ENCODE results near the gene PPP2R2C.

PPP2R2C gene

GRCh38 chr4:6333301-6334202 lies 138.9 kb downstream of the PPP2R2C start:
- no peak for ATAC-seq
- H3K4me1 Mint-ChIP-seq, result peaks cover 13% of the 10 kb centered on the region
- H3K27ac Mint-ChIP-seq, result no peak overlapping the region
- no peaks in the 10 kb centered on the region for H3K36me3 Mint-ChIP-seq
- H3K9me3 Mint-ChIP-seq, result no peaks in the 10 kb centered on the region
- H3K4me3 Mint-ChIP-seq, result no peak overlapping the region
- H3K27me3 Mint-ChIP-seq, result peaks cover 66% of the 10 kb centered on the region

GRCh38 chr4:6332669-6333050 lies 139.8 kb downstream of the PPP2R2C start:
- no peak for ATAC-seq
- H3K27ac Mint-ChIP-seq, result no peak overlapping the region
- no peaks in the 10 kb centered on the region for H3K36me3 Mint-ChIP-seq
- H3K27me3 Mint-ChIP-seq, result peaks cover 66% of the 10 kb centered on the region
- no peak overlapping the region for H3K4me3 Mint-ChIP-seq
- peaks cover 4% of the 10 kb centered on the region for H3K4me1 Mint-ChIP-seq
- H3K9me3 Mint-ChIP-seq, result no peaks in the 10 kb centered on the region

DNA sequence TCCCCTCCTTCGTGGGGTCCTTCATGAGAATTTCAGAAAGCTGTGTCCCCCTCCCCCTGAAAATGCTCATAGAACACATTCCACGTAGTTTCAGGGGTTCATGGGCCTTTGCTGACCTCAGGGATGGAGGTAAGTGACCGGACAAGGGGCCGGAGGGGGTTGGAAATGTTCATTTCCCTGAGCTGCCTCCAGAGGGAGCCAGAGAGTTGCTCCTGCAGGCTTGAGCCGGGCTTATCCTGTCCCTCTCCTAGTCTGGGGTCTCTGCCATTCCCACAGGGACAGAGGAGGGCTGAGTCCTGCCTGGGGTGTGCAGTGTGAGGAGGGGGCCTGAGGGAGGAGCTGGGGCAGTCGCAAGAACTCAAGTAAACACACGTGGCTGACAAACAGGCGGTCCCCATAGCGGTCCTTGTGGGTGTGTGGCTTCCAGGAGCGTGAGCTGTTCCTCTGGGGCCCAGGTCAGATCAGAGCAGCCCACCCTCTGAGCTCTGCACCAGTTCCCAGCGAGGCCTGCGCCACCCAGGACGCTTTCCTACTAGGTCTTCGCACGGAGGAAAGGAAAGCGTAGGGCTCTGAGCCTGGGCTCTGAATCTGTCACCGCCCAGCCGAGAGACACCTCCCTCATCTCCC lies 140.3 kb downstream of the PPP2R2C start:
- Mint-ChIP-seq H3K4me3 (no peak overlapping the region), H3K9me3 (no peaks in the 10 kb centered on the region), H3K36me3 (no peaks in the 10 kb centered on the region), H3K4me1 (no peaks in the 10 kb centered on the region), H3K27me3 (peaks cover 66% of the 10 kb centered on the region), H3K27ac (no peak overlapping the region)
- ATAC-seq, result no peak

GRCh38 chr4:6331468-6331867 lies 140.9 kb downstream of the PPP2R2C start:
- H3K36me3 Mint-ChIP-seq, result no peaks in the 10 kb centered on the region
- peaks cover 68% of the 10 kb centered on the region for H3K27me3 Mint-ChIP-seq

DNA sequence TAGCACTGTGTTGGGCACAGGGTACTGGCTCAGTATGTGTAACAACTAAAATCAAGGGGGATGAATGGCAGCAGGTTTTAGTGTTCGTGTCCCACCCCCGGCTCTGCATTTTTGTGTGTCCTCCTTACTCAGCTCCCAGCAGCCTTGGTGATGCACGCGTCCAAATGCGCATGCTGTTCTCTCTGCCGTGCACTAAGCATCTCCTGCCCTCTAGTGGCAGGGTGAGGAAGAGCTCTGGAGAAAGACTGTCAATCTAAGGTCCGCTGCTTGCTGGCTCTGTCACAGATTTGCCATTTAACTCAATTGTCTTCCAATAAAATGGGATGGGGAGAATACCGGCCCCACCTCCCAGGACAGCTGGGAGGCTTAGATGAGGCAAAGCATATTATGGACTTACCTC lies 141.4 kb downstream of the PPP2R2C start:
- ATAC-seq, result no peak
- Mint-ChIP-seq H3K27ac (no peak overlapping the region), H3K36me3 (no peaks in the 10 kb centered on the region), H3K4me3 (no peak overlapping the region), H3K4me1 (no peaks in the 10 kb centered on the region), H3K27me3 (peaks cover 73% of the 10 kb centered on the region), H3K9me3 (peaks cover 1% of the 10 kb centered on the region)

More at GRCh38 chr4:6331468-6331867, 140.9 kb downstream of the PPP2R2C start:
- no peak overlapping the region for H3K27ac Mint-ChIP-seq
- no peaks in the 10 kb centered on the region for H3K4me1 Mint-ChIP-seq
- H3K4me3 Mint-ChIP-seq, result no peak overlapping the region
- no peaks in the 10 kb centered on the region for H3K9me3 Mint-ChIP-seq
- no peak for ATAC-seq

DNA sequence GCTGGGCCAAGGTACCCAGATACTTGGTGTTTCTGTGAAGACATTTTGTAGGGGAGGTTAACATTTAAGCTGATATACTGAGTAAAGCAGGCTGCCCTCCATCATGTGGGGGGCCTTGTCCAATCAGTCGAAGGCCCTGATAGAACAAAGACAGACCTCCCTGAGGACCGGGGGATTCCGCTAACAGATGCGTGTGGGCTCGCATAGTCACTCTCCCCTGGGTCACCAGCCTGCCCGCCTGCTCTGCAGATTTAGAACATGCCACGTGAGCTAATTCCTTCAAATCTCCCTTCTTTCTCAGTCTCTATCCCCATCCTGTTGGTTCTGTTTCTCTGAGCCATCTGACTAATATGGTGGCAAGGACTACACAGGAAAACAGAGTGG lies 142.0 kb downstream of the PPP2R2C start:
- H3K27me3 Mint-ChIP-seq, result peaks cover 74% of the 10 kb centered on the region
- no peaks in the 10 kb centered on the region for H3K36me3 Mint-ChIP-seq
- H3K4me3 Mint-ChIP-seq, result no peak overlapping the region
- ATAC-seq, result no peak
- H3K9me3 Mint-ChIP-seq, result peaks cover 3% of the 10 kb centered on the region
- H3K27ac Mint-ChIP-seq, result no peak overlapping the region
- H3K4me1 Mint-ChIP-seq, result no peaks in the 10 kb centered on the region

- ATAC-seq, result no peak
- H3K27ac Mint-ChIP-seq, result no peak overlapping the region
- H3K9me3 Mint-ChIP-seq, result peaks cover 3% of the 10 kb centered on the region
- H3K4me1 Mint-ChIP-seq, result no peaks in the 10 kb centered on the region
- H3K36me3 Mint-ChIP-seq, result no peaks in the 10 kb centered on the region
- H3K4me3 Mint-ChIP-seq, result no peak overlapping the region
- H3K27me3 Mint-ChIP-seq, result peaks cover 74% of the 10 kb centered on the region
Measured at GRCh38 chr4:6329478-6330383, 142.7 kb downstream of the PPP2R2C start.

DNA sequence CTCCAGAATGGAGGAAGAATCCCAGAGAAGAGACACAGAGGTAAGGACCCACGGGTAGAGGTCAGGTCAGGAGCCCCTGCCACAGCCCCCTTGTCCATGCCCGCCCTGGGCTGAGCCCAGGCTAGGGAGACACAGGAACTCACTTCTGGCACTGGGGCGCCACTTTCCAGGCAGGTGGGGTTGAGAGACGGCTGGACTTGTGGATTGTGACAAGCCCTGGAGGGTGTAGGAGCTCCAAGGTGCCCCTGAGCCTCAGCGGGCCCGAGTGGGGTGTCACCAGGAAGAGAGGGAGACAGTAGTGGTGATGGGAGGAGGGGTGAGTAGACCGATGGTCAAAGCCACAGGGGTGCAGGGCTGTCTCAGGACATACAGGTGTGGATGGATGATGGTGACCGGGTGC lies 143.9 kb downstream of the PPP2R2C start:
- no peaks in the 10 kb centered on the region for H3K36me3 Mint-ChIP-seq
- peaks cover 3% of the 10 kb centered on the region for H3K9me3 Mint-ChIP-seq
- no peak overlapping the region for H3K27ac Mint-ChIP-seq
- H3K4me1 Mint-ChIP-seq, result no peaks in the 10 kb centered on the region
- no peak for ATAC-seq
- peaks cover 76% of the 10 kb centered on the region for H3K27me3 Mint-ChIP-seq
- H3K4me3 Mint-ChIP-seq, result no peak overlapping the region

- H3K4me1 Mint-ChIP-seq, result no peaks in the 10 kb centered on the region
- H3K36me3 Mint-ChIP-seq, result no peaks in the 10 kb centered on the region
- no peak overlapping the region for H3K4me3 Mint-ChIP-seq
- no peak overlapping the region for H3K27ac Mint-ChIP-seq
- peaks cover 3% of the 10 kb centered on the region for H3K9me3 Mint-ChIP-seq
- peak; percentile 72 for ATAC-seq
- peaks cover 76% of the 10 kb centered on the region for H3K27me3 Mint-ChIP-seq
Measured at GRCh38 chr4:6327220-6327917, 145.0 kb downstream of the PPP2R2C start.

GRCh38 chr4:6326312-6327060 lies 145.9 kb downstream of the PPP2R2C start:
- H3K27me3 Mint-ChIP-seq, result peaks cover 84% of the 10 kb centered on the region
- no peaks in the 10 kb centered on the region for H3K36me3 Mint-ChIP-seq
- H3K27ac Mint-ChIP-seq, result no peak overlapping the region
- peaks cover 3% of the 10 kb centered on the region for H3K9me3 Mint-ChIP-seq
- H3K4me3 Mint-ChIP-seq, result no peak overlapping the region
- ATAC-seq, result no peak
- H3K4me1 Mint-ChIP-seq, result no peaks in the 10 kb centered on the region

DNA sequence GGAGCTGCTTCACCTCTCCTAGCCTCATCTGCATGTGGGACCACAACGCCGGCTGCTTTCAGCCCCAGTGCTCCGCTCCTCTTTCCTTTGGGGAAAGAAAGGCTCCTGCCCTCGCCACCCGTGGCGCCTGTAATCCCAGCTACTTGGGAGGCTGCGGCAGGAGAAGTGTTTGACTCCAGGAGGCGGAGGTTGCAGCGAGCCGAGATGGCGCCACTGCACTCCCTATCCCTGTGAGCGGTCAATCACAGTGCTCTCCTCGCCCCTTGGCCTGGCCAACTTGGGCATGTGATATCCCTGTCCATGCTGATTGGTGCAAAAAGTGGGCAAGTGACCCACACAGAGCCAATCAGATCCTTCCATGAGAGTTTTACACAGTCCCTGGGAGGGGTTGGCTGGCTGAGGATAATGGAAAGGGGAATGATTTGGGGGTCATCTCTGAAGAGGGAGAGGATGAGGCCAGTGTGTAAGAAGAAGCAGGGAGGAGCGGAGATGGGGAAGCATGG lies 146.6 kb downstream of the PPP2R2C start:
- peaks cover 3% of the 10 kb centered on the region for H3K9me3 Mint-ChIP-seq
- H3K36me3 Mint-ChIP-seq, result no peaks in the 10 kb centered on the region
- no peak for ATAC-seq
- H3K4me1 Mint-ChIP-seq, result no peaks in the 10 kb centered on the region
- H3K27me3 Mint-ChIP-seq, result peaks cover 83% of the 10 kb centered on the region
- H3K4me3 Mint-ChIP-seq, result no peak overlapping the region
- no peak overlapping the region for H3K27ac Mint-ChIP-seq

DNA sequence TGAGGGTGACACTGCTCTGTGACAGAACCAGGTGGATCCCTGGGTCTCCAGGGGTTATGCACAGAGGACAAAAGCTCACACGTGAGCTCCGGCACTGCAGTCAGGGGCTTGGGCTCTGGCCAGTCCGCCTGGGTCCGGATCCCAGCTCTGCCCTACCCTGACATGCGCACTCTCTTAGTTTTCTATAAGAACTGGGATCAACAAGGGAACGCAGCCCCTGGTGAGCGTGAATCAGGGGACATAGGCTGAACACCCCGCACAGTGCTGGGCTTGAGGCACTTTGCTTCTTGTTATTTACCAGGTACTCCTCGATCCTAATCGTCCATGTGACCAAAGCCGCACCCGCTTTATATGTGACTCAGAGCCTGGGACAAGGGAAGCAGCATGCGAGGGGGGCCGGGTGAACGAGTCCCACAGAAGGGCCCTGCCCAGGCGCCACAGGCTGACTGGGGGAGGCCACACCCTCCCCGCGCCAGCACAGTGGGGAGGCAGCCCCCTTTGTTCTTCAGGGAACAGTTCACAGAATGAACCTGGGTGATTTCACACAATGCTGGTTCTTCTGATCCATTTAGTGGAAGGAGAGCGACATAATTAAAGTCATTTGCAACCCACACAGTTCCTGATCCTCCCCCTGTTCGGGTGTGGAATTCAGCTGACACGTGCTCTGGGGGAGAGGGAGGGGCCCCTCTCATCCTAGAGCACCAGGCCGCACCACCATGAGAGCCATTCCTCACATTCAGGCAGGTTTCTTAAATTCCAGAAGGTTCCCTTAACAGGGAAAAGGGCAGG lies 147.2 kb downstream of the PPP2R2C start:
- no peak overlapping the region for H3K27ac Mint-ChIP-seq
- ATAC-seq, result no peak
- no peaks in the 10 kb centered on the region for H3K4me1 Mint-ChIP-seq
- H3K9me3 Mint-ChIP-seq, result peaks cover 3% of the 10 kb centered on the region
- H3K27me3 Mint-ChIP-seq, result peaks cover 85% of the 10 kb centered on the region
- no peak overlapping the region for H3K4me3 Mint-ChIP-seq
- no peaks in the 10 kb centered on the region for H3K36me3 Mint-ChIP-seq

DNA sequence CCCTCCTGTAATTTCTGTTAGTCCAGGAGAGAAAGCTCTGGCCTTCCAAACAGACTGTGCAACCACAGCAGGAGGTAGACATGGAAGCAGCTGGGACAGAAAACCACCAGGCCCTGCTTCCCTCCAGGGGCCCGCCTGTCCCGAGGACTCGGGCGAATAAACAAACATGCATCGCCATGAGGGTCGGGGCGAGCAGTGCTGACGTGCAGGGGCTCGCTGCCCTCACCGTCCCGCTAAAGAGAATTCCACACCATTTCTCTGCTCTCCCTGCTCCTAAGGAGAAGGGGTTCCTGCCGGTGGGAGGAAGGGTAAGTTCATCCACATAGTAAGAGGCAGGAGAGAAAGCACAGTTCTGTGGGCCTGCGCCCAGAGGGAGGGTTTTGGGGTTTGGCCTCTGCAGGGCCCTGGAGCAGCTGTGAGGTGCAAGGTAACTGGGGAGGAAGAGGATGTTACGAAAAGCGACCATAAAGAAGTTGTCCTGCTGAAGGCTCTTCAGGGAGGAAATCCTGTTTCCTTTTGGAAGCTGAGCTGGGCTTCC lies 147.9 kb downstream of the PPP2R2C start:
- ATAC-seq, result no peak
- H3K36me3 Mint-ChIP-seq, result no peaks in the 10 kb centered on the region
- H3K27ac Mint-ChIP-seq, result no peak overlapping the region

More for the DNA sequence above, 147.9 kb downstream of the PPP2R2C start:
- Mint-ChIP-seq H3K9me3 (peaks cover 3% of the 10 kb centered on the region), H3K4me3 (no peak overlapping the region), H3K27me3 (peaks cover 92% of the 10 kb centered on the region), H3K4me1 (no peaks in the 10 kb centered on the region)
